ENCODE results near the gene TNS3.

DNA sequence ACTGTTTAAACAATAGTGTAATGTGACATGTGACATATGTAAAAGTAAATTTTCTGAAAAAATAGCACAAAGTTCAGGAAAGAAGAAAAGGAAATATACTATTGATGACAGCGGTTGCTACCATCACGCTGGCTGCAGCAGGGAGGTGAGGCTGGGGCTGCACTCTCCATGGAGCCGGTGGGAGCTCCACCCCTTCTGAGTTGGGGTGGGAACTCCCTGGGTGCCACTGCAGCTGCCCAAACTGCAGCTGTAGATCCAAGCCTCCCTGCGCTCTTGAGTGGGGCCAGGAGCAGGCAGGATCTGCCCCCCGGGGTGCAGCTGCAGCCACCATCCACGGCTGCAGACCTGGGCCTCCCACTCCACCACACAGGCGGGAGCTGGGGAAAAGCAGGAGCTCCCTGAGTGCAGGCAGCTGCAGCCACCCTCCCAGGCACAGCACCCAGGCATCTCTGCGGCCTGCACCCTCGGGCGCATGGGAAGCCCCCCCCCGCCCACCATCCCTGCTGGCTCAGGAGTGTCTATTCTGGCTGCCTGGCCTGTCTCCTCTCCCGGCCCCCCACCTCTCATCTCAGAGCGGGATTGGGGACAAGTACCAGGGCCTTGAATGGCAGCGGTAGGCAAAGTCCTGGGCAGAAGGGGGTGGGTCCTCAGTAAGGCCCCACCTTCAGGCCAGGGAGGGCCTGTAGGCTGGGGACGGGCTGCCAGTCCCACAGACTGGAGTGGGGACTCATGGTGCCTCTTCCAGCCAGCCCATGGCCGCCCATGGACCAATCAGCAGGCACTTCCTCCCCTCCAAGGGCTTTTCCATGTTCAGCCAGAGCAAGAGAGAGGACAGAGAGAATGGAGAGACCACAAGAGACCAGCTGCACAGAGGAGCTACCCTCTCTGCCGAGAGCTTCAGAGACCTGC lies 50.1 kb downstream of the TNS3 start:
- TF ChIP-seq POLR2A (IDR thresholded peaks at IDR 0.05): no peak
- TF ChIP-seq, protein P1, sequence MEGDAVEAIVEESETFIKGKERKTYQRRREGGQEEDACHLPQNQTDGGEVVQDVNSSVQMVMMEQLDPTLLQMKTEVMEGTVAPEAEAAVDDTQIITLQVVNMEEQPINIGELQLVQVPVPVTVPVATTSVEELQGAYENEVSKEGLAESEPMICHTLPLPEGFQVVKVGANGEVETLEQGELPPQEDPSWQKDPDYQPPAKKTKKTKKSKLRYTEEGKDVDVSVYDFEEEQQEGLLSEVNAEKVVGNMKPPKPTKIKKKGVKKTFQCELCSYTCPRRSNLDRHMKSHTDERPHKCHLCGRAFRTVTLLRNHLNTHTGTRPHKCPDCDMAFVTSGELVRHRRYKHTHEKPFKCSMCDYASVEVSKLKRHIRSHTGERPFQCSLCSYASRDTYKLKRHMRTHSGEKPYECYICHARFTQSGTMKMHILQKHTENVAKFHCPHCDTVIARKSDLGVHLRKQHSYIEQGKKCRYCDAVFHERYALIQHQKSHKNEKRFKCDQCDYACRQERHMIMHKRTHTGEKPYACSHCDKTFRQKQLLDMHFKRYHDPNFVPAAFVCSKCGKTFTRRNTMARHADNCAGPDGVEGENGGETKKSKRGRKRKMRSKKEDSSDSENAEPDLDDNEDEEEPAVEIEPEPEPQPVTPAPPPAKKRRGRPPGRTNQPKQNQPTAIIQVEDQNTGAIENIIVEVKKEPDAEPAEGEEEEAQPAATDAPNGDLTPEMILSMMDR (IDR thresholded peaks at IDR 0.05): no peak
